Fibroblast of lung (primary cell): ENCODE measurements around the gene MLPH. TPM values are rescaled to one million over a fixed set of nuclear protein-coding genes. Genes with fewer than 3 reads are reported as not detected.

Experiments
- DNase-seq, 2 donors: peaks; one replicate each; pipeline versions ENCODE4 v3.0.0 to v3.0.0-alpha.2; 2010; ENCODE audit warnings: low read depth in 2 of 2
- H2AFZ ChIP-seq: 2 replicates; pipeline ENCODE4 v1.5.1; 2012; ENCODE audit warnings: low read length, control low read depth, inconsistent platforms
- H3K27ac ChIP-seq: 2 replicates; pipeline ENCODE4 v1.5.1; 2011; ENCODE audit warnings: low read length, control low read depth; ENCODE audit not compliant: insufficient read depth
- H3K27me3 ChIP-seq: 2 replicates; pipeline ENCODE4 v1.5.1; 2011; ENCODE audit warnings: mild to moderate bottlenecking, low read length; ENCODE audit not compliant: control insufficient read depth, insufficient read depth
- H3K36me3 ChIP-seq: 2 replicates; pipeline ENCODE4 v1.5.1; 2011; ENCODE audit warnings: low read length; ENCODE audit not compliant: control insufficient read depth, insufficient read depth
- H3K4me1 ChIP-seq: 2 replicates; pipeline ENCODE4 v1.5.1; 2011; ENCODE audit warnings: low read length; ENCODE audit not compliant: control insufficient read depth, insufficient read depth; ENCODE audit errors: extremely low read depth
- H3K4me2 ChIP-seq: 2 replicates; pipeline ENCODE4 v1.5.1; 2011; ENCODE audit warnings: low read length, control low read depth; ENCODE audit not compliant: insufficient read depth; ENCODE audit errors: extremely low read depth
- H3K4me3 ChIP-seq, 4 experiments: fragments of 200-600 bp in 1 of 4; sonication (generic) in 1 of 4; replicated peaks in 1 of 4; 2 replicates each; pipeline ENCODE4 v1.5.1; 2011 to 2016; ENCODE audit warnings: low read length in 4 of 4, low read depth in 3 of 4, mild to moderate bottlenecking in 3 of 4, control low read depth in 2 of 4, inconsistent platforms in 1 of 4, mixed read lengths in 1 of 4; ENCODE audit not compliant: insufficient read depth in 1 of 4; ENCODE audit errors: control extremely low read depth in 1 of 4
- H3K79me2 ChIP-seq: 2 replicates; pipeline ENCODE4 v1.5.1; 2012; ENCODE audit warnings: mild to moderate bottlenecking, low read length, inconsistent platforms; ENCODE audit not compliant: control insufficient read depth, insufficient read depth
- H3K9ac ChIP-seq: 2 replicates; pipeline ENCODE4 v1.5.1; 2011; ENCODE audit warnings: mild to moderate bottlenecking, low read length, control low read depth; ENCODE audit not compliant: insufficient read depth
- H3K9me3 ChIP-seq: 2 replicates; pipeline ENCODE4 v1.5.1; 2012; ENCODE audit warnings: low read depth, low read length; ENCODE audit not compliant: control insufficient read depth, insufficient read depth
- H4K20me1 ChIP-seq: 2 replicates; pipeline ENCODE4 v1.5.1; 2011; ENCODE audit warnings: low read length; ENCODE audit not compliant: control insufficient read depth, insufficient read depth; ENCODE audit errors: extremely low read depth
- EZH2 ChIP-seq: IDR thresholded peaks from 2 replicates; pipeline ENCODE4 v1.5.1; 2012; ENCODE audit warnings: low read length, control low read depth, mild to moderate bottlenecking; ENCODE audit errors: missing control alignments
- polyA plus RNA-seq, 2 donors: library from polyadenylated mRNA; depleted of rRNA in 1 of 2; stranded (reverse) in 1 of 2; unstranded in 1 of 2; fragments of >200 nt; gene quantifications; 2 replicates each; pipeline ENCODE4 v1.2.1, GENCODE V29; 2011 to 2012; ENCODE audit warnings: missing spikeins in 1 of 2
- total RNA-seq: library from RNA; depleted of rRNA; stranded (reverse); fragments of >200 nt; gene quantifications from 2 replicates; pipeline ENCODE4 v1.2.1, GENCODE V29; 2014
- TF ChIP-seq, protein P1 (sequence below), 2 donors: IDR thresholded peaks in 1 of 2; conservative IDR thresholded peaks in 1 of 2; 1 replicate in 1 of 2; 2 replicates in 1 of 2; pipeline ENCODE4 v1.5.1; 2011 to 2012; ENCODE audit warnings: low read length in 2 of 2, control low read depth in 1 of 2, inconsistent platforms in 1 of 2, low read depth in 1 of 2, mild to moderate bottlenecking in 1 of 2

The MLPH gene
- total and polyA plus RNA-seq, 2 donors (not counting 1 experiment from before 2014, with no cell fraction given) = 3.1 to 10.7 TPM

DNA sequence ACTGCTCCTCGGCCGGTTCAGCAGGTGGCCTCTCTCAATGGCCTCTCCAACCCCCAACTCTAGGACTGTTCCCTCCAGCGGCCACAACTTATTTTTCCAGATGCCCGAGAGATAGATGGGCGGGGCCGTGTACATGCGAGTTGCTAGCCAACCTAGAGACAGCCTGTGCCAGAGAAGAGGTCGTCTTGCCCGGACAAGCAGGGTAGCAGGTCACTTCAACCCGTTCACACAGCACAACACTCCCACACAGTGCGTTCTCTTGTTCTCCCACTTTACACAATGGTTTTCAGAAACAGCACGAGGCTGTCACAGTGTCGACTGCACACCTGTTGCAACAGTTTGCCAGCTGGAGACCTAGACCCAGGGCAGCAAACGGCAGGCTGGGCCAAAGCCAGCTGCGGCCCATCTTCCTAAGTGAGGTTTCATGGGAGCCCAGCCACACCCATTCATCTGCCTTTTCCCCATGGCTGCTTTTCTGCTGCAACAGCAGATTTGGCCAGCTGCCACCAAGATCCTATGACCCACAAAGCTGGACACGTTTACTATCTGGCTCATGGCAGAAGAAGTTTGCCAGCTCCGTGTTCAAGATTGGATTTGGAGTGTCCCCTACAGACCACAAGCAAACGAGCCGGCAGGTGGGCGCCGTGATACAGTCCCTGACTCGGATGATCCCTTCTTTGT lies 72.0 kb downstream of the MLPH start:
- Histone ChIP-seq H3K27me3 (peaks cover 6% of the 10 kb centered on the region), H3K9me3 (peaks cover 2% of the 10 kb centered on the region), H3K4me2 (no peak overlapping the region), H4K20me1 (no peaks in the 10 kb centered on the region), H3K27ac (no peak overlapping the region), H2AFZ (no peak overlapping the region), H3K4me1 (peaks cover 4% of the 10 kb centered on the region), H3K36me3 (no peaks in the 10 kb centered on the region), H3K9ac (no peak overlapping the region), H3K4me3 (no peak overlapping the region), H3K79me2 (no peaks in the 10 kb centered on the region)
- TF ChIP-seq, protein P1, sequence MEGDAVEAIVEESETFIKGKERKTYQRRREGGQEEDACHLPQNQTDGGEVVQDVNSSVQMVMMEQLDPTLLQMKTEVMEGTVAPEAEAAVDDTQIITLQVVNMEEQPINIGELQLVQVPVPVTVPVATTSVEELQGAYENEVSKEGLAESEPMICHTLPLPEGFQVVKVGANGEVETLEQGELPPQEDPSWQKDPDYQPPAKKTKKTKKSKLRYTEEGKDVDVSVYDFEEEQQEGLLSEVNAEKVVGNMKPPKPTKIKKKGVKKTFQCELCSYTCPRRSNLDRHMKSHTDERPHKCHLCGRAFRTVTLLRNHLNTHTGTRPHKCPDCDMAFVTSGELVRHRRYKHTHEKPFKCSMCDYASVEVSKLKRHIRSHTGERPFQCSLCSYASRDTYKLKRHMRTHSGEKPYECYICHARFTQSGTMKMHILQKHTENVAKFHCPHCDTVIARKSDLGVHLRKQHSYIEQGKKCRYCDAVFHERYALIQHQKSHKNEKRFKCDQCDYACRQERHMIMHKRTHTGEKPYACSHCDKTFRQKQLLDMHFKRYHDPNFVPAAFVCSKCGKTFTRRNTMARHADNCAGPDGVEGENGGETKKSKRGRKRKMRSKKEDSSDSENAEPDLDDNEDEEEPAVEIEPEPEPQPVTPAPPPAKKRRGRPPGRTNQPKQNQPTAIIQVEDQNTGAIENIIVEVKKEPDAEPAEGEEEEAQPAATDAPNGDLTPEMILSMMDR (conservative IDR thresholded peaks at IDR 0.05 in 1 of 2, IDR thresholded peaks at IDR 0.05 in 1 of 2; ENCODE audit: low read depth in 1 of 2, low read length in 2 of 2) = no peak
- TF ChIP-seq EZH2 = no peak
- DNase-seq = peak; percentile 63 to 89

DNA sequence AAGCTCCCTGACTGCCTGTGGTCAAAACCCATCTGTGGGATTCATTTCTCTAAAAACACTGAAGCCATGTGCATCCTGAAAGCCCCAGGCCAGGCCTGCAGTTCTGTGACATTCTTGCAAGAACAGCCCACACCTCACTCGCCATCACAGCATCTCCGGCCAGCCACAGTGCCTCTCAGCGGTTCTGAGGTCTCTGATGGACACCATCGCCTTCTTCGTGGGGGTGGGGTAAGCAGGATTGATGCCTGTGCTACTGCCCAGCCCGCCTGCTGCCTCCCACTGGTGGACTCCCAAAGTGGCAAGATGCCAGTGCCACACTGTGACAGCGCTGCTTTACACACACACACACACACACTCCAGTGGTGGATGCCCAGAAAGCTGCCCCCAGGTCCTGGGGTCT lies 74.2 kb downstream of the MLPH start:
- Histone ChIP-seq H3K4me1 (peaks cover 4% of the 10 kb centered on the region), H3K79me2 (no peaks in the 10 kb centered on the region), H2AFZ (no peak overlapping the region), H4K20me1 (no peaks in the 10 kb centered on the region), H3K27ac (no peak overlapping the region), H3K4me2 (no peak overlapping the region), H3K27me3 (peaks cover 6% of the 10 kb centered on the region), H3K9me3 (no peaks in the 10 kb centered on the region), H3K4me3 (no peak overlapping the region), H3K36me3 (no peaks in the 10 kb centered on the region), H3K9ac (no peak overlapping the region)
- DNase-seq = no peak
- TF ChIP-seq EZH2 = no peak
- TF ChIP-seq, protein P1 (conservative IDR thresholded peaks at IDR 0.05 in 1 of 2, IDR thresholded peaks at IDR 0.05 in 1 of 2; ENCODE audit: low read depth in 1 of 2, low read length in 2 of 2) = no peak

DNA sequence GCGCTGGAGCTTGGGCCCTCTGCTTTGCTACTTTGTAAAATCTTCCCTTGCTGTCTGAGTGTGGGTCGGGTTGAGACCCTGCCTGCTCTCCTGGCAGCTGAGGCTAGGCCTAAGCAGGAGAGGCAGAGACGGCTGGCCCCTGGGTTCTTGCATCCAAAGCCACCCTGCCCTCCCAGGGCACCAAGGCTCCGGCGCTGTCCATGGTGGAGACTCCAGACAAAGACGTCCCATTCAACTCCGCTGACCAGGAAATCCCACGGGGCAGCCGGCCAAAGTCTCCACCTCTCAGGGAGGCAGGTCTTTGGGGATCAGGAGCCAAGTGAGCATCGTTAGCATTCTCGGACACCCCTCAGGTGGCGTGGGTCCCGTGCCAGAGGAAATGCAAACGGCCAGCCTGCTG lies 76.8 kb downstream of the MLPH start:
- H3K79me2 ChIP-seq = no peaks in the 10 kb centered on the region
- no peaks in the 10 kb centered on the region for H4K20me1 ChIP-seq
- peaks cover 4% of the 10 kb centered on the region for H3K4me1 ChIP-seq
- H3K9me3 ChIP-seq = no peaks in the 10 kb centered on the region
- H2AFZ ChIP-seq = no peak overlapping the region
- TF ChIP-seq, protein P1 (conservative IDR thresholded peaks at IDR 0.05 in 1 of 2, IDR thresholded peaks at IDR 0.05 in 1 of 2; ENCODE audit: low read depth in 1 of 2, low read length in 2 of 2) = no peak
- TF ChIP-seq EZH2 = no peak
- no peak overlapping the region for H3K9ac ChIP-seq
- H3K36me3 ChIP-seq = no peaks in the 10 kb centered on the region
- peak; percentile 26 to 41 for DNase-seq
- H3K27me3 ChIP-seq = peaks cover 6% of the 10 kb centered on the region
- no peak overlapping the region for H3K4me2 ChIP-seq
- no peak overlapping the region for H3K27ac ChIP-seq
- H3K4me3 ChIP-seq = no peak overlapping the region
